Measurements from ENCODE around the gene ORAI2.

ORAI2 gene

DNA sequence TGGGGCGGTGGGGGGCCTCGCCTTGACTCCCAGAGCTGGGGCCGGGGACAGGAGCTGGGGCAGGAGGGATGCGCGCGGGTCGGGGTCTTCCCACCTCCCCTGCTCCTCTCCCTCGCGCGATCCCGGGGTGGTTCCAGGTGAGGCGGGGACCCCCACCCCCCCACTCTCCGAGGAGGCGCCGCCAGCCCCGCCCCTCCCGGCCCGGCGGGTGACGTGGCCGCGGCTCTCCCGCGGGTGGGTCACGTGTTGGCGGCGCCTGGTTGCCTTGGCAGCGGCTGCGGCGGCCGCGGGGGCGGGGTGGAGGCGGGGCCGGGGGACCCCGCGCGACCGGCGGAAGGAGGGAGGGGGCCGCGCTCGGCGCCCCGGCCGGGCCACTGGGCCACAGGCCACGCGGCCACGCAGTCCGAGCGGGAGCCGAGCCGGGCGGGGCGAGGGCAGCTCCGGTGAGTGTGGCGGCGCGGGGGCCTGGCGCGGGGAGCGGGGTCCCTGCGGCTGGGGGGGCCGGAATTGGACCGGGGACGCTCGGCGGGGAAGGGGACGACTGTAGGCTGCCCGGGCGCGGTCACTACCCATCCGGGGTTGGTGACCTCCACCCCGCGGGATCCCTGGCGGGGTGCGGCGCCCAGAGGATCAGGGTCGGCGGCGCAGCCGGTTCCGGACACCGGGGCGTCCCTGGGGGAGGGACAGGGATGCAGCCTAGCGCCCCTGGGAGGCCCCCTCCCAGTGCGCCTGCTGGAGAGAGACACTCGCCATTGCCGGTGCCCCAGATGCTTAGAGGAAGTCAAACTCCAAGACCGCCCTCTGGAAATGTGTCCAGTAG lies at the start of gene ORAI2:
Gene ORAI2 (plus strand): TSS at position 357 of the 820 bp plus-strand sequence. CDS start 5,382 bp downstream, outside the sequence.
- Histone ChIP-seq H3K4me1 (peaks cover 10% of the 10 kb centered on the region; the same call in 1 of the 2 replicates), H3K9me3 (no peaks in the 10 kb centered on the region), H3K4me3 (peak within 1 kb of the TSS; percentile 72), H3K36me3 (replicated peaks) (no peaks in the 10 kb centered on the region), H3K27me3 (ENCODE audit: low read depth) (no peaks in the 10 kb centered on the region)
- in situ Hi-C loops (cut with MboI; ENCODE audit: low sequenced_read_pairs), result no loop called here
- DNase-seq (ENCODE audit: low spot score in 2 of 2), result peak; percentile 63 to 88

GRCh38 chr7:102387064-102387463 lies 46.3 kb upstream of the ORAI2 start:
- H3K36me3 ChIP-seq (replicated peaks), result peaks cover 25% of the 10 kb centered on the region
- H3K4me1 ChIP-seq, result no peaks in the 10 kb centered on the region
- no peaks in the 10 kb centered on the region for H3K27me3 ChIP-seq (ENCODE audit: low read depth)
- in situ Hi-C loops (cut with MboI; ENCODE audit: low sequenced_read_pairs), result no loop called here
- no peaks in the 10 kb centered on the region for H3K9me3 ChIP-seq
- no peak overlapping the region for H3K4me3 ChIP-seq
- DNase-seq (ENCODE audit: low spot score in 2 of 2), result no peak

GRCh38 chr7:102389810-102390209 lies 43.6 kb upstream of the ORAI2 start:
- Histone ChIP-seq H3K4me1 (no peaks in the 10 kb centered on the region), H3K36me3 (replicated peaks) (peaks cover 26% of the 10 kb centered on the region), H3K27me3 (ENCODE audit: low read depth) (no peaks in the 10 kb centered on the region), H3K4me3 (no peak overlapping the region), H3K9me3 (no peaks in the 10 kb centered on the region)
- DNase-seq (ENCODE audit: low spot score in 2 of 2), result no peak
- in situ Hi-C loops (cut with MboI; ENCODE audit: low sequenced_read_pairs), result loop anchor here (5.0 kb wide), 1 partner anchor 113 kb away; no protein-coding TSS in a partner anchor

DNA sequence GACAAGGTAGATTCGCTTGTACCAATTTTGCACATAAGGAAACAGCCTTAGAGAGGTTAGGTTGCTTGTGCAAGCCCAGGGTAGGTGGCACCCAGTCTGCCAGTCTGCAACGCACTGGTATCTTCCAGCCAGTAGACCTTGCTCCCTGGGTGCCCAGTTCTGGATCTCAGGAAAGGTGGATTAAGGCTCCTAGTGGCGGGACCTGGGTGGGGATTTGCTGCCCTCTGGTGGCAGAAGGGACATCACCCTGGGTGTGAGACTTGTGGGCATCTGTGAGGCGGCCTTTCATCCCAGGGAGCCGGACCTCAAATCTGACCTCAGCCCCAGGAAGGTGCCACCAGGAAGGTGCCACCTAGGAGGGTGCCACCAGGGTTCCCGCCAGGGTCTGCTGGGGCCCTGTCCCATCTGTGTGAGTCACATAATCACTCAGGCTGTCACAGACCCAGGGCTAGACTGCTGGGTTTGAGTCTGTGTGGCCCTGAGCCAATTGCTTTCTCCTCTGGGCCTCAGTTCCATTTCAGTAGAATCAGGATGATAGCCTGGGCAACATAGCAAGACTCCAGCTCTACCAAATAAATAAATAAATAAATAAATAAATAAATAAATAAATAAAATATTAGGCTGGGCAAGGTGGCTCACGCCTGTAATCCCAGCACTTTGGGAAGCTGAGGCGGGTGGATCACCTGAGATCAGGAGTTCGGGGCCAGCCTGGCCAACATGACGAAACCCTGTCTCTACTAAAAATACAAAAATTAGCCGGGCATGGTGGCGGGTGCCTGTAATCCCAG lies 42.5 kb upstream of the ORAI2 start:
- no peaks in the 10 kb centered on the region for H3K27me3 ChIP-seq (ENCODE audit: low read depth)
- no peaks in the 10 kb centered on the region for H3K9me3 ChIP-seq
- H3K4me3 ChIP-seq, result no peak overlapping the region
- in situ Hi-C loops (cut with MboI; ENCODE audit: low sequenced_read_pairs), result loop anchor here (5.0 kb wide), 1 partner anchor 114 kb away; no protein-coding TSS in a partner anchor
- H3K4me1 ChIP-seq, result no peaks in the 10 kb centered on the region
- DNase-seq (ENCODE audit: low spot score in 2 of 2), result peak; percentile 63 to 92
- H3K36me3 ChIP-seq (replicated peaks), result peaks cover 19% of the 10 kb centered on the region

DNA sequence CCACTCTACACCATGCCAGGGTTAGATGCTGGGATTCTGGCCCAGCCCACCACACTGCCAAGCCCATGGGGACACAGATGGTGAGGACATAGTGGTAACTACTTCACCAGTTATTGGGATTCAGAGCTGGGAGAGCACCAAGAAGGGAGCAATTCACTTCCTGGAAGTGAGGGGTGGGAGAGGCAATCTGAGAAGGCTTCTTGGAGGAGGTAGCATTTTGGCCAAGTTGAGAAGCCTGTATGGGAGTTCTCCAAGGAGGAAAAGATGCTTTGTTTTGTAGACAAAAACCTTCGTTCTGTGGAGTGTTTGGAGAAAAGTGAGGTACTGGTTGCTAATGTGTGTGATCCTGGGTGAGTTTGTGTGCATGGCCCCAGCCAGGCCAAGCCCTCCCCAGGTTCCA lies 41.0 kb upstream of the ORAI2 start:
- Histone ChIP-seq H3K4me3 (no peak overlapping the region), H3K4me1 (peaks cover 2% of the 10 kb centered on the region; the same call in 1 of the 2 replicates), H3K9me3 (no peaks in the 10 kb centered on the region), H3K36me3 (replicated peaks) (peaks cover 20% of the 10 kb centered on the region), H3K27me3 (ENCODE audit: low read depth) (no peaks in the 10 kb centered on the region)
- no peak for DNase-seq (ENCODE audit: low spot score in 2 of 2)
- in situ Hi-C loops (cut with MboI; ENCODE audit: low sequenced_read_pairs), result loop anchor here (5.0 kb wide), 1 partner anchor 115 kb away; no protein-coding TSS in a partner anchor

DNA sequence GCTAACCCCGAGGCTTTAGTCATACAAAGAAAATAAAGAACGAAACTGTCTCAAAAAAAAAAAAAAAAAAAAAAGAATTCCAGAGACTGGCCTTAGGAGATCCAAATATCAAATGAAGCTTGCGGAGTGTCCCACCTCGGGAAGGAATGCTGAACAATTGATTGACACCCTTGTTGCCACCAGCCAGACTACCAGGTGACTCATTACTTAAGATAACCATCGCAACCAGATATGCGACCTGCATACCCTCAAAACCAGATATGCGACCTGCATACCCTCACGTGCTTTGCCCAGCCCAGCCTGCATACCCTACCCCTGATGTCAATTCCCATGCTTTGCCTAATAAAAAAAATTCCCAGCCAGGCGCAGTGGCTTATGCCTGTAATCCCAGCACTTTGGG lies 39.9 kb upstream of the ORAI2 start:
- Histone ChIP-seq H3K36me3 (replicated peaks) (peaks cover 25% of the 10 kb centered on the region), H3K9me3 (no peaks in the 10 kb centered on the region), H3K4me3 (no peak overlapping the region), H3K4me1 (peaks cover 2% of the 10 kb centered on the region; the same call in 1 of the 2 replicates), H3K27me3 (ENCODE audit: low read depth) (no peaks in the 10 kb centered on the region)
- DNase-seq (ENCODE audit: low spot score in 2 of 2), result no peak
- in situ Hi-C loops (cut with MboI; ENCODE audit: low sequenced_read_pairs), result loop anchor here (5.0 kb wide), 1 partner anchor 116 kb away; no protein-coding TSS in a partner anchor

DNA sequence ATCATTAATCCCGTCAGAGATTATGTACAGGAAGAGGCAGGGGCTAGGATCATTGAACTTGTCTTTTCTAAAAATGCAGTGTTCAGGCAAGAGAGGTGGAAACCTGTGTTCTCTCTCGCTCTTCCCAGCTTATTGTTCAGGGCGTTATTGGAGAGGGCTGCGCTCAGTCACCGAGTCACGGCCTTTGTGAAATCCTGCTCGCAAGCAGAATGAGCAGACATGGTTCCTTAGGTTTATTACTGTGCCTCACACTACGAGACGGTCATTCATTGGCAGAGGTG lies 37.8 kb upstream of the ORAI2 start:
- Histone ChIP-seq H3K4me3 (peak overlapping the region; percentile 89), H3K4me1 (peaks cover 2% of the 10 kb centered on the region; the same call in 1 of the 2 replicates), H3K36me3 (replicated peaks) (peaks cover 37% of the 10 kb centered on the region), H3K27me3 (ENCODE audit: low read depth) (no peaks in the 10 kb centered on the region), H3K9me3 (no peaks in the 10 kb centered on the region)
- in situ Hi-C loops (cut with MboI; ENCODE audit: low sequenced_read_pairs), result no loop called here
- DNase-seq (ENCODE audit: low spot score in 2 of 2), result peak in 1 of 2 experiments; percentile 20

GRCh38 chr7:102395873-102396709 lies 37.3 kb upstream of the ORAI2 start, which contains the start of gene PRKRIP1:
TSS of gene PRKRIP1 (plus strand) at chr7:102396363. CDS start at chr7:102396412, 49 bp downstream.
- no peaks in the 10 kb centered on the region for H3K27me3 ChIP-seq (ENCODE audit: low read depth)
- in situ Hi-C loops (cut with MboI; ENCODE audit: low sequenced_read_pairs), result no loop called here
- no peaks in the 10 kb centered on the region for H3K9me3 ChIP-seq
- peaks cover 2% of the 10 kb centered on the region; the same call in 1 of the 2 replicates for H3K4me1 ChIP-seq
- H3K4me3 ChIP-seq, result peak within 1 kb of the TSS; percentile 89
- peak; percentile 92 to 98 for DNase-seq (ENCODE audit: low spot score in 2 of 2)
- peaks cover 41% of the 10 kb centered on the region for H3K36me3 ChIP-seq (replicated peaks)

- Histone ChIP-seq H3K4me1 (peaks cover 2% of the 10 kb centered on the region; the same call in 1 of the 2 replicates), H3K36me3 (replicated peaks) (peaks cover 47% of the 10 kb centered on the region), H3K4me3 (peak overlapping the region; percentile 89), H3K27me3 (ENCODE audit: low read depth) (no peaks in the 10 kb centered on the region), H3K9me3 (no peaks in the 10 kb centered on the region)
- DNase-seq (ENCODE audit: low spot score in 2 of 2), result no peak
- in situ Hi-C loops (cut with MboI; ENCODE audit: low sequenced_read_pairs), result no loop called here
Observed at GRCh38 chr7:102396710-102397019, 36.7 kb upstream of the ORAI2 start.

GRCh38 chr7:102398543-102398942 lies 34.8 kb upstream of the ORAI2 start:
- H3K4me1 ChIP-seq, result peaks cover 2% of the 10 kb centered on the region; the same call in 1 of the 2 replicates
- no peak overlapping the region for H3K4me3 ChIP-seq
- no peaks in the 10 kb centered on the region for H3K27me3 ChIP-seq (ENCODE audit: low read depth)
- in situ Hi-C loops (cut with MboI; ENCODE audit: low sequenced_read_pairs), result no loop called here
- no peaks in the 10 kb centered on the region for H3K9me3 ChIP-seq
- H3K36me3 ChIP-seq (replicated peaks), result peaks cover 51% of the 10 kb centered on the region
- DNase-seq (ENCODE audit: low spot score in 2 of 2), result no peak

- H3K9me3 ChIP-seq, result no peaks in the 10 kb centered on the region
- in situ Hi-C loops (cut with MboI; ENCODE audit: low sequenced_read_pairs), result no loop called here
- DNase-seq (ENCODE audit: low spot score in 2 of 2), result no peak
- H3K4me1 ChIP-seq, result peaks cover 2% of the 10 kb centered on the region; the same call in 1 of the 2 replicates
- no peaks in the 10 kb centered on the region for H3K27me3 ChIP-seq (ENCODE audit: low read depth)
- H3K4me3 ChIP-seq, result no peak overlapping the region
- peaks cover 65% of the 10 kb centered on the region for H3K36me3 ChIP-seq (replicated peaks)
Observed at GRCh38 chr7:102400360-102400759, 33.0 kb upstream of the ORAI2 start.

- DNase-seq (ENCODE audit: low spot score in 2 of 2), result no peak
- Histone ChIP-seq H3K36me3 (replicated peaks) (peaks cover 83% of the 10 kb centered on the region), H3K9me3 (no peaks in the 10 kb centered on the region), H3K27me3 (ENCODE audit: low read depth) (no peaks in the 10 kb centered on the region), H3K4me1 (no peaks in the 10 kb centered on the region), H3K4me3 (no peak overlapping the region)
- in situ Hi-C loops (cut with MboI; ENCODE audit: low sequenced_read_pairs), result no loop called here
Observed at GRCh38 chr7:102403563-102403962, 29.8 kb upstream of the ORAI2 start.
